HG03342 (cell line): ENCODE measurements around the gene NFS1.

Experiments used
- ATAC-seq: cut with Tn5 transposase; IDR thresholded peaks from one replicate; pipeline ENCODE4 v1.9.1; 2021; ENCODE audit warnings: mild to moderate bottlenecking, moderate library complexity; ENCODE audit not compliant: unreplicated experiment

NFS1 gene

GRCh38 chr20:35644806-35645205 lies 54.3 kb downstream of the NFS1 start:
- no peak for ATAC-seq

GRCh38 chr20:35643045-35643444 lies 56.1 kb downstream of the NFS1 start:
- no peak for ATAC-seq

GRCh38 chr20:35641743-35642142 lies 57.4 kb downstream of the NFS1 start:
- ATAC-seq: no peak

- ATAC-seq: no peak
Measured at GRCh38 chr20:35640724-35641123, 58.4 kb downstream of the NFS1 start.

- no peak for ATAC-seq
Measured at GRCh38 chr20:35638751-35639150, 60.4 kb downstream of the NFS1 start.

GRCh38 chr20:35637276-35637675 lies 61.9 kb downstream of the NFS1 start:
- no peak for ATAC-seq

GRCh38 chr20:35636095-35636494 lies 63.1 kb downstream of the NFS1 start:
- no peak for ATAC-seq

GRCh38 chr20:35635652-35636051 lies 63.5 kb downstream of the NFS1 start:
- no peak for ATAC-seq

GRCh38 chr20:35632539-35633115 lies 66.5 kb downstream of the NFS1 start:
- ATAC-seq: no peak

GRCh38 chr20:35630636-35631035 lies 68.5 kb downstream of the NFS1 start:
- ATAC-seq: no peak

- no peak for ATAC-seq
Measured at GRCh38 chr20:35629427-35630145, 69.6 kb downstream of the NFS1 start.

- ATAC-seq: no peak
Measured at GRCh38 chr20:35627121-35627520, 72.0 kb downstream of the NFS1 start.

- ATAC-seq: no peak
Measured at GRCh38 chr20:35626386-35627001, 72.7 kb downstream of the NFS1 start.

GRCh38 chr20:35625584-35626385 lies 73.4 kb downstream of the NFS1 start:
- ATAC-seq: no peak

- ATAC-seq: no peak
Measured at GRCh38 chr20:35621560-35621946, 77.6 kb downstream of the NFS1 start.

- ATAC-seq: no peak
Measured at GRCh38 chr20:35620818-35621559, 78.2 kb downstream of the NFS1 start.

- ATAC-seq: peak; percentile 32
Measured at GRCh38 chr20:35619196-35620095, 79.7 kb downstream of the NFS1 start.

- ATAC-seq: no peak
Measured at GRCh38 chr20:35618263-35619131, 80.7 kb downstream of the NFS1 start.
